Measurements from ENCODE around the gene SRSF3.

Gene SRSF3

DNA sequence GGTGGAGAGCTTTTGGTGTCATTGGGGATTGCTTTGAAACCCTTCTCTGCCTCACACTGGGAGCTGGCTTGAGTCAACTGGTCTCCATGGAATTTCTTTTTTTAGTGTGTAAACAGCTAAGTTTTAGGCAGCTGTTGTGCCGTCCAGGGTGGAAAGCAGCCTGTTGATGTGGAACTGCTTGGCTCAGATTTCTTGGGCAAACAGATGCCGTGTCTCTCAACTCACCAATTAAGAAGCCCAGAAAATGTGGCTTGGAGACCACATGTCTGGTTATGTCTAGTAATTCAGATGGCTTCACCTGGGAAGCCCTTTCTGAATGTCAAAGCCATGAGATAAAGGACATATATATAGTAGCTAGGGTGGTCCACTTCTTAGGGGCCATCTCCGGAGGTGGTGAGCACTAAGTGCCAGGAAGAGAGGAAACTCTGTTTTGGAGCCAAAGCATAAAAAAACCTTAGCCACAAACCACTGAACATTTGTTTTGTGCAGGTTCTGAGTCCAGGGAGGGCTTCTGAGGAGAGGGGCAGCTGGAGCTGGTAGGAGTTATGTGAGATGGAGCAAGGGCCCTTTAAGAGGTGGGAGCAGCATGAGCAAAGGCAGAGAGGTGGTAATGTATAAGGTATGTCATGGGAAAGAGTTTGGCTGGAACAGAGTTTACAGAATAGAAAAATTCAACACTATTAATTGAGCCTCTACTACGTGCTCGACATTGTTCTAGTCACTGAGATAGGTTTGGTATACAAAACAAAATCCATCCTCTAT lies 31.2 kb downstream of the SRSF3 start:
- H3K4me3 ChIP-seq (ENCODE audit: low read depth, low read length) = no peak overlapping the region
- H3K9ac ChIP-seq (ENCODE audit: low read length) = no peak overlapping the region
- H3K27me3 ChIP-seq (ENCODE audit: control insufficient read depth, insufficient read depth, low read length) = no peaks in the 10 kb centered on the region
- no peak overlapping the region for H3K27ac ChIP-seq (ENCODE audit: low read depth, low read length)
- no peaks in the 10 kb centered on the region; the same call in 1 of the 2 replicates for H3K4me1 ChIP-seq (ENCODE audit: control insufficient read depth, insufficient read depth, low read length)
- no peaks in the 10 kb centered on the region for H3K9me3 ChIP-seq (ENCODE audit: control insufficient read depth, insufficient read depth, low read depth, low read length)
- no peaks in the 10 kb centered on the region for H3K36me3 ChIP-seq (ENCODE audit: control insufficient read depth, insufficient read depth, low read length)

DNA sequence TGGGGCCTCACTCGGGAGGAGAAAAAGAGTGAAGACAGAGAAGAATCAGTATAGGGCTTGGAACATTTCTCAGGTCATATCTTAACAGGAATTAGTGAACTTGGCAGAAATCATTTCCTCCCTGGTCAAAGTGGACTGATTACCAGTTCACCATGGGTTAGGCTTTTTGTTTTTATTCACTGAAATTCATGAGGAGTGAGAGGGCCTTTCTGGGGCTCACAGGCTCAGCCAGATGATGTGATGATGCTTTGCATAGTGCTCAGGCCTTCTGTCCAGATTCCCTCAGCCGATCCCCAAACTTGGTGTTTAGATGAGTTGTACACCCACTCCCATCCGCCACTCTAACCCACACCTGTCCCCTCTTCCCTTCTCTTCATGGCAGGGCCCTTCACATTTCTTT lies 32.5 kb downstream of the SRSF3 start:
- no peak overlapping the region for H3K9ac ChIP-seq (ENCODE audit: low read length)
- no peaks in the 10 kb centered on the region for H3K36me3 ChIP-seq (ENCODE audit: control insufficient read depth, insufficient read depth, low read length)
- H3K27ac ChIP-seq (ENCODE audit: low read depth, low read length) = no peak overlapping the region
- no peaks in the 10 kb centered on the region for H3K9me3 ChIP-seq (ENCODE audit: control insufficient read depth, insufficient read depth, low read depth, low read length)
- H3K27me3 ChIP-seq (ENCODE audit: control insufficient read depth, insufficient read depth, low read length) = no peaks in the 10 kb centered on the region
- no peak overlapping the region for H3K4me3 ChIP-seq (ENCODE audit: low read depth, low read length)
- H3K4me1 ChIP-seq (ENCODE audit: control insufficient read depth, insufficient read depth, low read length) = peaks cover 4% of the 10 kb centered on the region; the same call in 1 of the 2 replicates

DNA sequence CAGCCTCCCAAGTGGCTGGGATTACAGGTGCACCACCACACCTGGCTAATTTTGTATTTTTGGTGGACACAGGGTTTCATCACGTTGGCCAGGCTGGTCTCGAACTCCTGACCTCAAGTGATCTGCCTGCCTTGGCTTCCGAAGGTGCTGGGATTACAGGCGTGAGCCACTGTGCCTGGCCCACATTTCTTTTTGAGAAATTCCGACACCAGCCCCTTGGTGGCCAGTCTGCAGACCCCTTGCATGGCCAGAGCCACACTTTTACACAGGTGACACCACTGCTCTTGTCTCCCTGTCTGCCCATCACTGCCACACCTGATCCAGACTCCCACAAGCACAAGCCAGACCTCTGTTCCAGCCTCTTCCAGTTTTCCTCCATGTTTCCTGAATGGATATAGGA lies 33.0 kb downstream of the SRSF3 start:
- Histone ChIP-seq H3K4me1 (ENCODE audit: control insufficient read depth, insufficient read depth, low read length) (peaks cover 5% of the 10 kb centered on the region; the same call in 1 of the 2 replicates), H3K4me3 (ENCODE audit: low read depth, low read length) (no peak overlapping the region), H3K9ac (ENCODE audit: low read length) (no peak overlapping the region), H3K27ac (ENCODE audit: low read depth, low read length) (no peak overlapping the region), H3K9me3 (ENCODE audit: control insufficient read depth, insufficient read depth, low read depth, low read length) (no peaks in the 10 kb centered on the region), H3K27me3 (ENCODE audit: control insufficient read depth, insufficient read depth, low read length) (no peaks in the 10 kb centered on the region), H3K36me3 (ENCODE audit: control insufficient read depth, insufficient read depth, low read length) (no peaks in the 10 kb centered on the region)

DNA sequence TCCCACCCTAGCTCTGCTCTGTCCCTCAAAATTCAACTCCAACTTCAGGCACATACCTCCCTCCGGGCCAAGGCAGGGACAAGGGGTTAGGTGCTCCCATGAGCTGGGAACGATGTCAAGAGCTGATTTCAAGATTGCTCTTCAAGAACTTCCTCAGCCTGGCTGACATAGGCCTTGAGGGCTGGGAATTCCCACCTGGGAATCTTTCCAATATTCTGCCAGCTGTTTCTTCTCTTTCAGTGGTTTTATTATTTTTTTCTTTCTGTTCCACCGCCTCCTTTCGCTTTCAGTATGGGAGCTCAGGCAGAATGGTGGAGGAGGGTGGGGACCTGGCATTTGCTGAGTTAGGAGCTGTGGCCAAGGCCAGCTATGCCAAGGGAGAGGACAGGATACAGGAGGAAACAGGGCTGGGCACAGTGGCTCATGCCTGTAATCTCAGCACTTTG lies 33.7 kb downstream of the SRSF3 start:
- Histone ChIP-seq H3K4me1 (ENCODE audit: control insufficient read depth, insufficient read depth, low read length) (peaks cover 5% of the 10 kb centered on the region; the same call in 1 of the 2 replicates), H3K36me3 (ENCODE audit: control insufficient read depth, insufficient read depth, low read length) (no peaks in the 10 kb centered on the region)

DNA sequence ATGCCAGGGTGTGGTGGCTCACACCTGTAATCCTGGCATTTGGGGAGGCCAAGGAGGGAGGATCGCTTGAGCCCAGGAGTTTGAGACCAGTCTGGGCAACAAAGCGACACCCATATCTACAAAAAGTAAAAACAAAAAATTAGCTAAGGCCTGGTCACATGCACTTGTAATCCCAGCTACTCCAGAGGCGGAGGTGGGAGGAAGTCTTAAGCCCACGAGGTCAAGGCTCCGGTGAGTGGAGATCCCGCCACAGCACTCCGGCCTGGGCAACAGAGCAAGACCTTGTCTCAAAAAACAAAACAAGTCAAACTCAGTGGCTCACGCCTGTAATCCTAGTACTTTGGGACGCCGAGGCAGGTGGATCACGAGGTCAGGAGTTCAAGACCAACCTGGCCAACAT lies 35.6 kb downstream of the SRSF3 start:
- no peaks in the 10 kb centered on the region for H3K9me3 ChIP-seq (ENCODE audit: control insufficient read depth, insufficient read depth, low read depth, low read length)
- H3K9ac ChIP-seq (ENCODE audit: low read length) = no peak overlapping the region
- no peak overlapping the region for H3K27ac ChIP-seq (ENCODE audit: low read depth, low read length)
- 0 out of 2 replicates have a peak, but pooled peaks cover 5% of the 10 kb centered on the region for H3K4me1 ChIP-seq (ENCODE audit: control insufficient read depth, insufficient read depth, low read length)
- H3K36me3 ChIP-seq (ENCODE audit: control insufficient read depth, insufficient read depth, low read length) = no peaks in the 10 kb centered on the region
- no peak overlapping the region for H3K4me3 ChIP-seq (ENCODE audit: low read depth, low read length)
- no peaks in the 10 kb centered on the region for H3K27me3 ChIP-seq (ENCODE audit: control insufficient read depth, insufficient read depth, low read length)

More for the DNA sequence above, 33.7 kb downstream of the SRSF3 start:
- no peak overlapping the region for H3K27ac ChIP-seq (ENCODE audit: low read depth, low read length)
- H3K9ac ChIP-seq (ENCODE audit: low read length) = no peak overlapping the region
- H3K27me3 ChIP-seq (ENCODE audit: control insufficient read depth, insufficient read depth, low read length) = no peaks in the 10 kb centered on the region
- no peaks in the 10 kb centered on the region for H3K9me3 ChIP-seq (ENCODE audit: control insufficient read depth, insufficient read depth, low read depth, low read length)
- no peak overlapping the region for H3K4me3 ChIP-seq (ENCODE audit: low read depth, low read length)

DNA sequence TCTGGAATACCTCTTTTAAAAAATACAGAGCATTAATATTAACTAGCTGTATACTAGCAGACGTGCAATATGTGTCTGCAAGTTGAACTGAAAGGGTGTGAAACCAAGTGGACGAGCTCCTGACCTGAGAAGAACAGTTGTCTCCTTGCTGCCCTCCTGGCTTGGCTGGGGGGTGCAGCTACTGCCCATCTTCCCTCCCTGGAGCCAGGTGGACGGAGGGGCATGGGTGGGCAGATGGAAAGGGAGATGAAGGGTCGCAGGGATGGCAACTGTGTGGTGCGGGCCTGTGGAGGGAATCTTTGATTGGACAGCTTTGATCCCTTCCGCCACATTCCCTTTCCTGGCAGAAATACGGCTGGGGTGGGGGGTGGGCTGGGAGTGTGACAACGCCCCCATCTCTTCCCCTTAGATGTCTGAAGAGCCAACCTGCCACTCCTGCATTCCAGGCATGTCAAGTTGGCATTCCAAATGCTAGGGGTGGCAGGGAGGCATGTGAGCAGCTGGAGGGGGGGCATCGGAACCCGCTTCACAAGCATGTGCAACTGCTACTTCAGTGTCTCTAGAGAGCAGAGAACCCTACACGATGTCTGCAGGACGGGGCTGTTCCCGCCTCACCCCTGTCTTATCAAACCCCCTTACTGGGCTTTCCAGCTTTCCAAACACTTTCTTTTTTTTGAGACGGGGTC lies 37.3 kb downstream of the SRSF3 start:
- Histone ChIP-seq H3K27ac (ENCODE audit: low read depth, low read length) (no peak overlapping the region), H3K36me3 (ENCODE audit: control insufficient read depth, insufficient read depth, low read length) (no peaks in the 10 kb centered on the region), H3K4me1 (ENCODE audit: control insufficient read depth, insufficient read depth, low read length) (peaks cover 6% of the 10 kb centered on the region; the same call in 1 of the 2 replicates), H3K27me3 (ENCODE audit: control insufficient read depth, insufficient read depth, low read length) (no peaks in the 10 kb centered on the region), H3K9ac (ENCODE audit: low read length) (no peak overlapping the region), H3K9me3 (ENCODE audit: control insufficient read depth, insufficient read depth, low read depth, low read length) (no peaks in the 10 kb centered on the region), H3K4me3 (ENCODE audit: low read depth, low read length) (no peak overlapping the region)

DNA sequence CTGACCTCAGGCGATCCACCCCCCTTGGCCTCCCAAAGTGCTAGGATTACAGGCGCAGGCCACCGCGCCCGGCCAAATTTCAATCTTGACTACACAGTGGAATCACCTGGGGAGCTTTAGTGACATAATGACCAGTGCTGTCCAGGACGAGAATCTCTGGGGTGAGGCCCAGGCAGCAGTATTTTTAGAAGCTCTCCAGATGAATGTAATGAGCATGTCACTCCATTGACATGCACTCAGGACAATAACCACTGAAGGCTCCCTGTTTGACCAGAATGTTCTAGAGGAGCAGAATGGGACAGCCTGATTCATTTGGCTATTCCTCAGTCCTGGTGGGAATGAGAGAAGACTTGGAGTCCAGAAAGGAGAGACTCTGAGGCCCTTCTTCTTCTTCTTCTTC lies 39.2 kb downstream of the SRSF3 start:
- no peaks in the 10 kb centered on the region for H3K9me3 ChIP-seq (ENCODE audit: control insufficient read depth, insufficient read depth, low read depth, low read length)
- H3K4me3 ChIP-seq (ENCODE audit: low read depth, low read length) = no peak overlapping the region
- H3K9ac ChIP-seq (ENCODE audit: low read length) = no peak overlapping the region
- H3K4me1 ChIP-seq (ENCODE audit: control insufficient read depth, insufficient read depth, low read length) = peaks cover 10% of the 10 kb centered on the region; the same call in 1 of the 2 replicates
- no peaks in the 10 kb centered on the region for H3K27me3 ChIP-seq (ENCODE audit: control insufficient read depth, insufficient read depth, low read length)
- H3K27ac ChIP-seq (ENCODE audit: low read depth, low read length) = no peak overlapping the region
- no peaks in the 10 kb centered on the region for H3K36me3 ChIP-seq (ENCODE audit: control insufficient read depth, insufficient read depth, low read length)

DNA sequence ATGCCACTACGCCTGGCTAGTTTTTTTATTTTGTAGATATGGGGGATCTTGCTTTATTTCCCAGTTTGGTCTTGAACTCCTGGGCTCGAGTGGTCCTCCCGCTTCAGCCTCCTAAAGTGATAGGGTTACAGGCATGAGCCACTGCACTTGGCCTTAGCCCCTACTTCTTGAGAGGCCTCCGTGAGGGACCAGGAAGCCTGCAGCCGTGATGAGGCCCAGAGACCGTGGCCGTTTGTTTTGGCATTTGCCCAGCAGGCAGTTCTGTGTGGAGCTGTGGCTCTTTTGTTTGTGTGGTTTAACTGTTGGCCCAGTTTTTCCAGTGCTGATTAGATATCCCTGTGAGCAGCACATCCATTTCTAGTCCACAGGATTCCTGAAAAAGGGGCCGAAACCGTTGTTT lies 39.8 kb downstream of the SRSF3 start:
- no peaks in the 10 kb centered on the region for H3K36me3 ChIP-seq (ENCODE audit: control insufficient read depth, insufficient read depth, low read length)
- H3K9ac ChIP-seq (ENCODE audit: low read length) = no peak overlapping the region
- peaks cover 10% of the 10 kb centered on the region; the same call in 1 of the 2 replicates for H3K4me1 ChIP-seq (ENCODE audit: control insufficient read depth, insufficient read depth, low read length)
- H3K9me3 ChIP-seq (ENCODE audit: control insufficient read depth, insufficient read depth, low read depth, low read length) = no peaks in the 10 kb centered on the region
- no peak overlapping the region for H3K27ac ChIP-seq (ENCODE audit: low read depth, low read length)
- H3K27me3 ChIP-seq (ENCODE audit: control insufficient read depth, insufficient read depth, low read length) = no peaks in the 10 kb centered on the region
- no peak overlapping the region for H3K4me3 ChIP-seq (ENCODE audit: low read depth, low read length)

DNA sequence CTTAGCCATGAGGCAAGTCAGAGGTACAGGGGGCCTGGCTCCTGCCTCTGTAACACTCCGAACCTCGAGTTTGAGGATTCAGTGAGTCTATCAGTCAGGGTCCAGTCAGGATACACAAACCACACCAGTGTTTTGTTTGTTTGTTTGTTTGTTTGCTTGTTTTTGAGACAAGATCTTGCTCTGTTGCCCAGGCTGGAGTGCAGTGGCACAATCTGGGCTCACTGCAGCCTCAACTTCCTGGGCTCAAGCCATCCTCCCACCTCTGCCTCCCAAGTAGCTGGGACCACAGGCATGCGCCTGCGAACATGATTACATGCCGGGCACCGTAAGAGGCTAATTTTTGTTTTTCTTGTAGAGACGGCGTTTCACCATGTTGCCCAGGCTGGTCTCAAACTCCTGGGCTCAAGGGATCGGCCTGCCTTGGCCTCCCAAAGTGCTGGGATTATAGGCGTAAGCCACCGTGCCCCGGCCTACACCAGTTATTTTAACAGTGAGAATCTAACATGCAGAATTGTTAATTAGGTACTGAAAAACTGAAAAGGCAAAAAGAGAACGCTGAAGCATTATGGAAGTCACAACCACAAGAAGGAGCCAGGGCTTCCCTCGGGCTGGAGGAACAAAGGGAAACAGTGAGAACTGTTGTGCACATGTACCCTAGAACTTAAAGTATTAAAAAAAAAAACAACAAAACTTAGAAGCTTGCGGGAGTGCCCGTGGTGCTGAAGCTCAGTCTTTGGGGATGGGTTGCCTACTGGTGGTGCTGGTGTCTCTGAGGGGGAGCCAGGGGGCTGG lies 40.4 kb downstream of the SRSF3 start:
- no peaks in the 10 kb centered on the region for H3K36me3 ChIP-seq (ENCODE audit: control insufficient read depth, insufficient read depth, low read length)
- H3K9ac ChIP-seq (ENCODE audit: low read length) = no peak overlapping the region
- peaks cover 10% of the 10 kb centered on the region; the same call in 1 of the 2 replicates for H3K4me1 ChIP-seq (ENCODE audit: control insufficient read depth, insufficient read depth, low read length)
- H3K9me3 ChIP-seq (ENCODE audit: control insufficient read depth, insufficient read depth, low read depth, low read length) = no peaks in the 10 kb centered on the region
- H3K4me3 ChIP-seq (ENCODE audit: low read depth, low read length) = no peak overlapping the region
- H3K27ac ChIP-seq (ENCODE audit: low read depth, low read length) = no peak overlapping the region
- H3K27me3 ChIP-seq (ENCODE audit: control insufficient read depth, insufficient read depth, low read length) = no peaks in the 10 kb centered on the region

DNA sequence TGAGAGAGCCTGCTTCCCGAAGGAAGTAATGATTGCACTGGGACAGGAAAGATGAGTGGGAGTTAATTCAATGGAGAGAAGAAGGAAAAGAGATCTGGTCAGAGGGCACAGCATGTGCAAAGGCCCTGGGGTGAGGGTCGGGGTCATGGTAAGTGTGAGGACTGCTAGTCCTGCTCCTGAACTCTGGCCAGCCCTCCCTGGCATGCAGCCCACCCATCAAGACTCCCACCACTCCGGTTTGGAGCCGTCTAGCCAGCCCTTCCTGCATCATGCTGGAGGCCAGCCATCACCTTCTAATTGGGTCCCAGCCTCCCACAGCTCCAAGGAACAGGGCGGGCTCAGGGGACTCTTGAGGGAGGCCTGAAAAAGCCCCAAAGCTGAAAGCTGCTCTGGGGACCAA lies 42.1 kb downstream of the SRSF3 start:
- Histone ChIP-seq H3K36me3 (ENCODE audit: control insufficient read depth, insufficient read depth, low read length) (no peaks in the 10 kb centered on the region), H3K27ac (ENCODE audit: low read depth, low read length) (no peak overlapping the region), H3K9me3 (ENCODE audit: control insufficient read depth, insufficient read depth, low read depth, low read length) (no peaks in the 10 kb centered on the region), H3K4me1 (ENCODE audit: control insufficient read depth, insufficient read depth, low read length) (peaks cover 10% of the 10 kb centered on the region; the same call in 1 of the 2 replicates), H3K9ac (ENCODE audit: low read length) (no peak overlapping the region), H3K4me3 (ENCODE audit: low read depth, low read length) (no peak overlapping the region), H3K27me3 (ENCODE audit: control insufficient read depth, insufficient read depth, low read length) (no peaks in the 10 kb centered on the region)

All from HUES6 (cell line).